Glutamatergic neuron (in vitro differentiated cells): ENCODE measurements around the gene U2AF1L4. TPM values are rescaled to one million over a fixed set of nuclear protein-coding genes. Genes with fewer than 3 reads are reported as not detected.
A peak's percentile ranks its signal among the peaks of the same experiment; 100 is the strongest.

Experiments used
- DNase-seq: peaks from one replicate; pipeline ENCODE4 v3.0.0; 2022
- H3K27ac Mint-ChIP-seq: one replicate; pipeline ENCODE4 v1.8.0; 2020; ENCODE audit warnings: mild to moderate bottlenecking, mixed read lengths, inconsistent platforms; ENCODE audit not compliant: unreplicated experiment
- H3K27me3 Mint-ChIP-seq: one replicate; pipeline ENCODE4 v1.8.0; 2020; ENCODE audit warnings: mild to moderate bottlenecking, moderate library complexity, mixed read lengths, inconsistent platforms; ENCODE audit not compliant: unreplicated experiment
- H3K36me3 Mint-ChIP-seq: one replicate; pipeline ENCODE4 v1.8.0; 2020; ENCODE audit warnings: mild to moderate bottlenecking, mixed read lengths, inconsistent platforms; ENCODE audit not compliant: unreplicated experiment
- H3K4me1 Mint-ChIP-seq: one replicate; pipeline ENCODE4 v1.8.0; 2020; ENCODE audit warnings: mild to moderate bottlenecking, low read depth, mixed read lengths, inconsistent platforms; ENCODE audit not compliant: unreplicated experiment
- H3K4me3 Mint-ChIP-seq: one replicate; pipeline ENCODE4 v1.8.0; 2020; ENCODE audit warnings: mild to moderate bottlenecking, mixed read lengths, inconsistent platforms; ENCODE audit not compliant: unreplicated experiment
- H3K9me3 Mint-ChIP-seq: one replicate; pipeline ENCODE4 v1.8.0; 2020; ENCODE audit warnings: mild to moderate bottlenecking, moderate library complexity, mixed read lengths, inconsistent platforms; ENCODE audit not compliant: unreplicated experiment
- CTCF ChIP-seq: fragments of 200-600 bp; sonication (generic); IDR thresholded peaks from one replicate; pipeline ENCODE4 v1.5.0; 2021; ENCODE audit not compliant: partially characterized antibody, unreplicated experiment
- total RNA-seq: library from RNA; stranded (reverse); fragmentation: NEBNext Ultra II Directional; extraction: Animal tissue kit (Norgen Biotek cat#: 25700); gene quantifications from one replicate; pipeline ENCODE4 v1.2.1, GENCODE V29; 2021; ENCODE audit not compliant: unreplicated experiment

Gene U2AF1L4
- total RNA-seq, 1 donor from 2014 or later, result 24.3 TPM

- Mint-ChIP-seq H3K9me3 (peaks cover 13% of the 10 kb centered on the region), H3K27ac (peak overlapping the region; percentile 23), H3K4me3 (peak overlapping the region; percentile 70), H3K4me1 (peaks cover 14% of the 10 kb centered on the region), H3K36me3 (no peaks in the 10 kb centered on the region), H3K27me3 (peaks cover 18% of the 10 kb centered on the region)
- no peak for TF ChIP-seq CTCF
- DNase-seq, result no peak
These were observed 9.9 kb upstream of the U2AF1L4 start for GRCh38 chr19:35755131-35755549.

DNA sequence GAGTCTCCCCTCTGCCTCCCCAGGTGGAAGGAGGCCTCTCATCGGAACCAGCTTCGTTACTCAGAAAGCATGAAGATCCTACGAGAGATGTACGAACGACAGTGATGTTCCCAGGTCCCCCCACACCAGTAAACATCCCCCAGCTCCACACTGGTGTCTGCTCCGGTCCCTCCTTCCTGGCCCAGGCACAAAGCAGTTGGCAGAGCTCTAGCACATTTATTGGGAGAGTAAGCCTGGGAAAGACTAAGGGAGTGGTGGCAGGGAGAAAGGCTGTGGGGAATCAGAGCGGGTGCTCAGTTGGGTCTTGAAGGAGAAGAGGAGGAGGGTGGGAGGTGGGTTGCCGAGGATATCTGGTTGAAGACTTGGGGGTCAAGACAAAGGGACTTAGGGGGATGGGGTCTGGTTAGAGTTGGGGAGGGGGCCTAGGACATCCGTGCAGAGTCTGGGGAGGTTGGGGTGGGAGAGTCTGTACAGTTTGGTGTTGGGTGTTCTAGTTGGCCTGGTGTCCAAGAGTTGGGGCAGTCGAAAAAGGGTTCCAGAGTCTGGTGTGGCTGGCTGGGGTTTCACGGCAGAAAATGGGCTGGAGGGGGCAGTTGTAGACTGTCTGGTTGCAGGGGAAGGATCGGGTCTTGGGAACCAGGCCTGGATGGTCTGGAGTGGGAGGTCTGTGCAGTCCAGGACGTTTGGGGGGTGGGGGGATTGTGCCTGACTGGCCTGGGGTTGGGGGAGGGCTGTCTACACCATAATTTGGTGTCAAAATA, 9.3 kb upstream of the U2AF1L4 start:
- Mint-ChIP-seq H3K27me3 (peaks cover 21% of the 10 kb centered on the region), H3K36me3 (no peaks in the 10 kb centered on the region), H3K4me1 (peaks cover 14% of the 10 kb centered on the region), H3K4me3 (peak overlapping the region; percentile 70), H3K27ac (peak overlapping the region; percentile 23), H3K9me3 (peaks cover 13% of the 10 kb centered on the region)
- DNase-seq, result no peak
- TF ChIP-seq CTCF, result no peak

DNA sequence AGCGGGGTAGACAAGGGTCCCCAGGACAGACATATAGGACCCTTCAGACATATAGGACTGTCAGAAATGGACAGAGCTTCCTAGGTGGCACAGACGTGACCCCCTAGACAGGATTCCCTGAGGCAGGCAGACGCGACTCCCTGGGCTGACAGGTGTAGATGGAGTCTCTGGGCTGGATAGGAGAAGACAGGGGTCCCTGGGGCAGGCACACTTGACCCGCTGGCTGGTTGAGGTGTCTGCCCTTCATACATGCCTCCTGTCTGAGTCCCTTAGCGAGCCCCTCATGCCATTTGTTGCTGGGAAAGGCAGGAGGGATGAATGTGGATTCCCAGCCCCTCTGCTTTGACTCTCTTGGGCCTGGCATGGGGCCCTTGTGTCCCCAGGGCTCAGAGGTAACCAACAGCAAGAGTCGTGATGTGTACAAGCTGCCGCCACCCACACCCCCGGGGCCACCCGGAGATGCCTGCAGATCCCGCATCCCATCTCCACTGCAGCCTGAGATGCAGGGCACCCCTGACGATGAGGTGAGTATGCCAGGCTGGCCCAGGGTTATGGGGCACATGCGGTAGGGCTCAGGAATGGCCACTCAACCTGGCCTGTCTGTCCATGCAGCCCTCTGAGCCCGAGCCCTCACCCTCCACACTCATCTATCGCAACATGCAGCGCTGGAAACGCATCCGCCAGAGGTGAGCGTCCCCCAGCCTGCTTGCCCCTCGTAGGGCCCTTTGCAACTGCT, 8.6 kb upstream of the U2AF1L4 start:
- H3K27me3 Mint-ChIP-seq, result peaks cover 21% of the 10 kb centered on the region

GRCh38 chr19:35752746-35753350, 7.6 kb upstream of the U2AF1L4 start:
- no peak overlapping the region for H3K27ac Mint-ChIP-seq
- no peak overlapping the region for H3K4me3 Mint-ChIP-seq
- peaks cover 16% of the 10 kb centered on the region for H3K4me1 Mint-ChIP-seq
- H3K36me3 Mint-ChIP-seq, result no peaks in the 10 kb centered on the region
- H3K9me3 Mint-ChIP-seq, result peaks cover 12% of the 10 kb centered on the region
- DNase-seq, result no peak
- TF ChIP-seq CTCF, result no peak
- peaks cover 21% of the 10 kb centered on the region for H3K27me3 Mint-ChIP-seq

More for the DNA sequence above, 8.6 kb upstream of the U2AF1L4 start:
- no peak for TF ChIP-seq CTCF
- no peak overlapping the region for H3K4me3 Mint-ChIP-seq
- peaks cover 15% of the 10 kb centered on the region for H3K4me1 Mint-ChIP-seq
- peaks cover 16% of the 10 kb centered on the region for H3K9me3 Mint-ChIP-seq
- no peaks in the 10 kb centered on the region for H3K36me3 Mint-ChIP-seq
- H3K27ac Mint-ChIP-seq, result no peak overlapping the region
- no peak for DNase-seq
